OCI-LY7 (cell line): Measurements from ENCODE around the gene OOEP.

Experiments used
- EZH2phosphoT487 ChIP-seq: fragments of 200-600 bp; sonication (generic); IDR thresholded peaks from 2 replicates; pipeline ENCODE4 v1.6.1; 2018; ENCODE audit warnings: low read depth, borderline replicate concordance, mild to moderate bottlenecking, mixed run types, antibody characterized with exemption, low read length, moderate library complexity, mixed read lengths
- TF ChIP-seq, protein P1 (sequence below): fragments of 200-600 bp; sonication (generic); conservative IDR thresholded peaks from 2 replicates; pipeline ENCODE4 v1.5.1; 2014; ENCODE audit warnings: mild to moderate bottlenecking, antibody characterized with exemption, low read length, moderate library complexity, mixed read lengths

DNA sequence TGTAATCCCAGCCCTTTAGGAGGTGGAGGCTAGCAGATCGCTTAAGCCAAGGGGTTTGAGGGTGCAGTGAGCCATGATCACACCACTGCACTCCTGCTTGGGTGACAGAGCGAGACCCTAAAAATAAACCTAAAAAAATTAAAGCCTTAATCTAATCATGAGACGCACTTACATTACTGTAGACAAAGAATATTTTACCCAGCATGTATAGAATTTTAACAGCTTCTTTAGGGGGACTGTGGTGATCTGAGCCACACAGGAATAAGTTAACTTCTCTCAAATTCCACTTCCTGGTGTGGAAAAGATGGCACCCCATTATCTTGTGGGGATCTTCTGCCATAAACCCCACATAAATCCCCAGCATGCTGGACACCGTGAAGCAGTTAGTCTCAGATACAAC is 2.3 kb upstream of the OOEP start:
- TF ChIP-seq, protein P1, sequence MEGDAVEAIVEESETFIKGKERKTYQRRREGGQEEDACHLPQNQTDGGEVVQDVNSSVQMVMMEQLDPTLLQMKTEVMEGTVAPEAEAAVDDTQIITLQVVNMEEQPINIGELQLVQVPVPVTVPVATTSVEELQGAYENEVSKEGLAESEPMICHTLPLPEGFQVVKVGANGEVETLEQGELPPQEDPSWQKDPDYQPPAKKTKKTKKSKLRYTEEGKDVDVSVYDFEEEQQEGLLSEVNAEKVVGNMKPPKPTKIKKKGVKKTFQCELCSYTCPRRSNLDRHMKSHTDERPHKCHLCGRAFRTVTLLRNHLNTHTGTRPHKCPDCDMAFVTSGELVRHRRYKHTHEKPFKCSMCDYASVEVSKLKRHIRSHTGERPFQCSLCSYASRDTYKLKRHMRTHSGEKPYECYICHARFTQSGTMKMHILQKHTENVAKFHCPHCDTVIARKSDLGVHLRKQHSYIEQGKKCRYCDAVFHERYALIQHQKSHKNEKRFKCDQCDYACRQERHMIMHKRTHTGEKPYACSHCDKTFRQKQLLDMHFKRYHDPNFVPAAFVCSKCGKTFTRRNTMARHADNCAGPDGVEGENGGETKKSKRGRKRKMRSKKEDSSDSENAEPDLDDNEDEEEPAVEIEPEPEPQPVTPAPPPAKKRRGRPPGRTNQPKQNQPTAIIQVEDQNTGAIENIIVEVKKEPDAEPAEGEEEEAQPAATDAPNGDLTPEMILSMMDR: no peak
- no peak for TF ChIP-seq EZH2phosphoT487
